Fibroblast of pulmonary artery (primary cell): Measurements from ENCODE around the gene ISM1.

ENCODE experiments used
- DNase-seq: peaks from one replicate; pipeline ENCODE4 v3.0.0-alpha.2; 2010; ENCODE audit warnings: low read depth
- H3K4me3 ChIP-seq: replicated peaks from 2 replicates; pipeline ENCODE4 v1.5.1; 2011; ENCODE audit warnings: low read depth, mild to moderate bottlenecking, control low read depth, low read length, moderate library complexity
- TF ChIP-seq, protein P1 (sequence below): IDR thresholded peaks from 2 replicates; pipeline ENCODE4 v1.5.1; 2011; ENCODE audit warnings: mild to moderate bottlenecking, control low read depth, low read length, inconsistent platforms; ENCODE audit errors: missing control alignments

The ISM1 gene

DNA sequence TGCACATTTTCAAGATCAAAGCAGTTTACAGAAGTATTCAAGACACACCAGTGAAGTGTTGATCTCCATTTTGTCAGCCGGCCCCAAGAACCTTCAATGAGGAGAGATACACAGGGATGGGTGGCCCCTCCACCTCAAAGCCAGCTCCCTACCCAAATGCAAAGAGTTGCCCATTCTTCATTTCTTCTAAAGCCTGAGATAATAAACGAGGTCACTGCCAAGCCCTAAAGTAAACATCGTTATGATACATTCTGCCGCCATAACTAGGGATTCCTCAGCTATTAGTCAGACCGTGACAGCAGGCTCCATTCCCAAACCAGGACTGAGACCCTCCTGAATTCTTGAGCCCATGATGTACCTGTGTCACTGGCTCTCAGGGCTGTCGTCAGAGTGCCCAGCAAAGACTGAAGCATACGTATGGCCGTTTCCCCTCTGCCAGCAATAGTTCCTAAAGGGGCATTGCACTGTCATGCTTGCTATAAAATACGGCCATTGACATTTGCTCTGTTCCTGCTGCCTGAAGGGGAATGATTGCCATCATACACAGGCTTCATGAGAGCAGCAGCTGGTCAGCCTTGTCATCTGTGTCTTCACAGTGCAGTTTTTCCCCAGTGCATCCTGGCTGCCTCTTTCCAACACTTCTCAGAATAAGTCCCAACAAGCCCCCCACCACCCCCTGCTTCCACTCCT, 41.7 kb downstream of the ISM1 start:
- no peak overlapping the region for H3K4me3 ChIP-seq
- TF ChIP-seq, protein P1, sequence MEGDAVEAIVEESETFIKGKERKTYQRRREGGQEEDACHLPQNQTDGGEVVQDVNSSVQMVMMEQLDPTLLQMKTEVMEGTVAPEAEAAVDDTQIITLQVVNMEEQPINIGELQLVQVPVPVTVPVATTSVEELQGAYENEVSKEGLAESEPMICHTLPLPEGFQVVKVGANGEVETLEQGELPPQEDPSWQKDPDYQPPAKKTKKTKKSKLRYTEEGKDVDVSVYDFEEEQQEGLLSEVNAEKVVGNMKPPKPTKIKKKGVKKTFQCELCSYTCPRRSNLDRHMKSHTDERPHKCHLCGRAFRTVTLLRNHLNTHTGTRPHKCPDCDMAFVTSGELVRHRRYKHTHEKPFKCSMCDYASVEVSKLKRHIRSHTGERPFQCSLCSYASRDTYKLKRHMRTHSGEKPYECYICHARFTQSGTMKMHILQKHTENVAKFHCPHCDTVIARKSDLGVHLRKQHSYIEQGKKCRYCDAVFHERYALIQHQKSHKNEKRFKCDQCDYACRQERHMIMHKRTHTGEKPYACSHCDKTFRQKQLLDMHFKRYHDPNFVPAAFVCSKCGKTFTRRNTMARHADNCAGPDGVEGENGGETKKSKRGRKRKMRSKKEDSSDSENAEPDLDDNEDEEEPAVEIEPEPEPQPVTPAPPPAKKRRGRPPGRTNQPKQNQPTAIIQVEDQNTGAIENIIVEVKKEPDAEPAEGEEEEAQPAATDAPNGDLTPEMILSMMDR = no peak
- no peak for DNase-seq

- no peak for DNase-seq
- no peak overlapping the region for H3K4me3 ChIP-seq
- TF ChIP-seq, protein P1 = no peak
These were observed 42.4 kb downstream of the ISM1 start for GRCh38 chr20:13263451-13263850.

DNA sequence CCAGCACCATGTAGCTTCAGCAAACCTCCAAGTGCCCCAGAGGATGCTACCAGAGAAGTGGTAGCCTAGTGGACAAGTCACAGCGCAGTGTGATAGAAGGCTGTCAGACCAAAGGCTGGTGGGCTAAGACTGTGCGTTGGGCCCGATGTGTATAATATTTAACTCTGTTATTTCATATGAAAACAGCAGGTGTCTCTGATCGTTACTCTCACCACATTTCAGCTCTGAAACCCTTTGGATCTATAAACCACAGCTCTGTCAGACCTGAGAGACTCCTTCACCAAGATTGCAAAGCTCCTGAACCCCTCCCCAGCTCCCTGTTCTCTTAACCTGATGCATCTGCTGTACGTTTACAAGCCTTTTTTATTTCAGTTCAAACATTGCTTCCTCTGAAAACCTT, 43.8 kb downstream of the ISM1 start:
- TF ChIP-seq, protein P1 = no peak
- H3K4me3 ChIP-seq = no peak overlapping the region
- no peak for DNase-seq

DNA sequence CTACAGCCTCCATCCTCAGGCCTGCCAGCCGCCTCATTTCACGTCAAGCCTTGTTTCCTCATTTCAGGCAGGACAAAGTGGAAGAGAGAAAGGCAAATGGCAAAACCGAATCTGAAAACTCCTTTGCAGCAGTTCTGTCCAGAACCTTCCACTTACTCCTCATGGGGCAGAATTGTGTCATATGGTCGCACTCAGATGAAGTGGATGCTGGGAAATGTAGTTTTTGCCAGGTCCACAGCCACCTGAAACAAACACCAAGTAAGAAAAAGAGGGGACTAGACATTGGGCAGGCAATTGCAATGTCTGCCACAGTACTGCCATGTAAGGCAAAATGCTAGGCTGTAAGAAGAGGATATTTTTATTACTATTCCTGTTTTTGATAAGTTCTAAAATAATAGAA, 44.9 kb downstream of the ISM1 start:
- no peak overlapping the region for H3K4me3 ChIP-seq
- TF ChIP-seq, protein P1 = no peak
- no peak for DNase-seq

DNA sequence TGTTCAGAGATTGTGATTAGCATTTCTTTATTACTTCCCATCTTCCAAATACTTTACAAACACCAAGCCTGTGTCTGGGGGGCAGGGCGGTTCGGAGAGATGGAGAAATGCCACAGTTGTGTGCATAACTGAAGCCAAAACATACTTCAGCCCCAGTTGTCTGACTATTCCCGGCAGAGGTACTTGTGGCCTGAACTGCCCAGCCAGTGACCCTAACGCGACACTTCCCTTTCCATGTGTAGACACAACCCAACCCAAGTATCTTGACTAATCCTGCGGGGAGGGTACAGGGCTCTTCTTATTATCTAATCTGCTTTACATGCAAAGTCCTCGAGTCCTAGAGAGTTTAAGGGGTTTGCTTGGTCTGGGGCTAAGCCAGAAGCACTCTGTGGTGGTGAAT, 46.2 kb downstream of the ISM1 start:
- no peak for DNase-seq
- TF ChIP-seq, protein P1 = no peak
- H3K4me3 ChIP-seq = no peak overlapping the region

- no peak overlapping the region for H3K4me3 ChIP-seq
- TF ChIP-seq, protein P1 = no peak
- no peak for DNase-seq
These were observed 47.9 kb downstream of the ISM1 start for GRCh38 chr20:13268953-13269352.

DNA sequence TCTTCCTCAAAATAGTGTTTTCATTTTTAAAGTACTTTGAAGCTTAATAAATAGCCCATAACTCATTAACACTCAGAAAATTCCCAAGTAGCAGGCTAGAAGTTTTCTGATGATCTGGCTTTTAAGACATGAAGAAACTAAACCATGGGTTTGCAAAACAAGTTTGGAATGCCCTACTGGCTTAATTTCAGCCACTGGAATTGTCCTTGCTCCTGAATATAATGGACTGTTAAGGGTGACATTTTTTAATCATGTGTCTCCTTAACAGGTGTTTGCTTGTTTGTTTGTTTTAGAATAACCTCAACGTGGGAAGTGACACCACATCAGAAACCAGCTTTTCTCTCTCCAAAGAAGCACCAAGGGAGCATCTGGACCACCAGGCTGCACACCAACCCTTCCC, 49.1 kb downstream of the ISM1 start:
- no peak for DNase-seq
- TF ChIP-seq, protein P1 = no peak
- no peak overlapping the region for H3K4me3 ChIP-seq
